ENCODE results near the gene BAHD1. TPM values are rescaled to one million over a fixed set of nuclear protein-coding genes. Genes with fewer than 3 reads are reported as not detected.

BAHD1 gene
- total RNA-seq, 3 donors from 2014 or later: 9.9 to 14.6 (median 11.8) TPM

- DNase-seq (ENCODE audit: low spot score in 2 of 2): no peak
- TF ChIP-seq POLR2A (IDR thresholded peaks at IDR 0.05) (no peak), CTCF (IDR thresholded peaks at IDR 0.05) (no peak), POLR2AphosphoS5 (IDR thresholded peaks at IDR 0.05) (no peak)
- intact Hi-C loops (cut with DNase I; ENCODE audit: low total_unique reads): no loop called here
Observed at GRCh38 chr15:40510201-40510600, 69.4 kb downstream of the BAHD1 start.

GRCh38 chr15:40511093-40511471, 70.3 kb downstream of the BAHD1 start:
- intact Hi-C loops (cut with DNase I; ENCODE audit: low total_unique reads): no loop called here
- no peak for TF ChIP-seq POLR2AphosphoS5 (IDR thresholded peaks at IDR 0.05)
- TF ChIP-seq CTCF (IDR thresholded peaks at IDR 0.05): no peak
- no peak for TF ChIP-seq POLR2A (IDR thresholded peaks at IDR 0.05)
- Histone ChIP-seq H3K9me3 (no peaks in the 10 kb centered on the region), H3K4me3 (peak overlapping the region; percentile 48 to 63 (median 60)), H3K27me3 (no peaks in the 10 kb centered on the region), H3K27ac (peak overlapping the region; percentile 76 to 82), H3K36me3 (no peaks in the 10 kb centered on the region), H3K4me1 (peaks cover 0 to 3% of the 10 kb centered on the region in 2 donors)
- DNase-seq (ENCODE audit: low spot score in 2 of 2): no peak

More at GRCh38 chr15:40510201-40510600, 69.4 kb downstream of the BAHD1 start:
- Histone ChIP-seq H3K4me1 (peaks cover 0 to 3% of the 10 kb centered on the region in 2 donors), H3K36me3 (no peaks in the 10 kb centered on the region), H3K27ac (no peak overlapping the region), H3K27me3 (no peaks in the 10 kb centered on the region), H3K4me3 (no peak overlapping the region), H3K9me3 (no peaks in the 10 kb centered on the region)

- peak; percentile 44 to 84 for DNase-seq (ENCODE audit: low spot score in 2 of 2)
- Histone ChIP-seq H3K27me3 (no peaks in the 10 kb centered on the region), H3K4me1 (peaks cover 0 to 3% of the 10 kb centered on the region in 2 donors), H3K36me3 (no peaks in the 10 kb centered on the region), H3K27ac (peak overlapping the region; percentile 76 to 82), H3K9me3 (no peaks in the 10 kb centered on the region), H3K4me3 (peak overlapping the region; percentile 48 to 63 (median 60))
- TF ChIP-seq POLR2AphosphoS5 (IDR thresholded peaks at IDR 0.05) (peak; percentile 7 to 11 (median 10)), POLR2A (IDR thresholded peaks at IDR 0.05) (no peak)
- intact Hi-C loops (cut with DNase I; ENCODE audit: low total_unique reads): no loop called here
Observed at GRCh38 chr15:40511472-40512133, 70.8 kb downstream of the BAHD1 start.

- DNase-seq (ENCODE audit: low spot score in 2 of 2): no peak
- Histone ChIP-seq H3K9me3 (no peaks in the 10 kb centered on the region), H3K36me3 (no peaks in the 10 kb centered on the region), H3K4me1 (peaks cover 0 to 3% of the 10 kb centered on the region in 2 donors), H3K27me3 (no peaks in the 10 kb centered on the region), H3K4me3 (no peak overlapping the region), H3K27ac (peak overlapping the region; percentile 76 to 82)
- no peak for TF ChIP-seq POLR2AphosphoS5 (IDR thresholded peaks at IDR 0.05)
- TF ChIP-seq CTCF (IDR thresholded peaks at IDR 0.05): no peak
- TF ChIP-seq POLR2A (IDR thresholded peaks at IDR 0.05): no peak
- intact Hi-C loops (cut with DNase I; ENCODE audit: low total_unique reads): no loop called here
Observed at GRCh38 chr15:40512440-40512839, 71.7 kb downstream of the BAHD1 start.

GRCh38 chr15:40513609-40514008, 72.9 kb downstream of the BAHD1 start:
- Histone ChIP-seq H3K27ac (no peak overlapping the region), H3K4me3 (no peak overlapping the region), H3K4me1 (peaks cover 0 to 3% of the 10 kb centered on the region in 2 donors), H3K36me3 (no peaks in the 10 kb centered on the region), H3K27me3 (no peaks in the 10 kb centered on the region), H3K9me3 (no peaks in the 10 kb centered on the region)
- intact Hi-C loops (cut with DNase I; ENCODE audit: low total_unique reads): no loop called here
- no peak for DNase-seq (ENCODE audit: low spot score in 2 of 2)
- no peak for TF ChIP-seq CTCF (IDR thresholded peaks at IDR 0.05)
